H9 (cell line): ENCODE measurements around the gene PRDM5. TPM values are rescaled to one million over a fixed set of nuclear protein-coding genes. Genes with fewer than 3 reads are reported as not detected.

ENCODE experiments used
- DNase-seq: peaks from one replicate; pipeline ENCODE4 v3.0.0-alpha.2; 2017
- H2AFZ ChIP-seq: one replicate; pipeline ENCODE4 v1.6.1; 2013; ENCODE audit warnings: mild to moderate bottlenecking, low read length, control low read depth, moderate library complexity
- H2AK5ac ChIP-seq: 2 replicates; pipeline ENCODE4 v1.6.1; 2013; ENCODE audit warnings: low read length, control low read depth, mixed read lengths; ENCODE audit not compliant: insufficient read length
- H2BK120ac ChIP-seq: one replicate; pipeline ENCODE4 v1.6.1; 2013; ENCODE audit warnings: low read depth, mild to moderate bottlenecking, low read length, control low read depth, inconsistent platforms; ENCODE audit not compliant: poor library complexity, severe bottlenecking
- H2BK12ac ChIP-seq: 2 replicates; pipeline ENCODE4 v1.6.1; 2013; ENCODE audit warnings: low read length, control low read depth, mixed read lengths, low read depth; ENCODE audit not compliant: insufficient read length
- H2BK15ac ChIP-seq: 2 replicates; pipeline ENCODE4 v1.6.1; 2013; ENCODE audit warnings: low read depth, low read length, control low read depth
- H2BK20ac ChIP-seq: one replicate; pipeline ENCODE4 v1.6.1; 2013; ENCODE audit warnings: low read depth, mild to moderate bottlenecking, low read length, control low read depth, inconsistent platforms; ENCODE audit not compliant: poor library complexity, severe bottlenecking
- H2BK5ac ChIP-seq: 2 replicates; pipeline ENCODE4 v1.6.1; 2013; ENCODE audit warnings: low read length, control low read depth, mixed read lengths; ENCODE audit not compliant: insufficient read length
- H3K14ac ChIP-seq: 2 replicates; pipeline ENCODE4 v1.6.1; 2013; ENCODE audit warnings: low read length, control low read depth; ENCODE audit not compliant: insufficient read depth
- H3K18ac ChIP-seq: 2 replicates; pipeline ENCODE4 v1.6.1; 2013; ENCODE audit warnings: low read depth, mild to moderate bottlenecking, mixed read lengths, low read length, control low read depth; ENCODE audit not compliant: insufficient read length
- H3K23ac ChIP-seq: 2 replicates; pipeline ENCODE4 v1.6.1; 2013; ENCODE audit warnings: low read length, control low read depth, mixed read lengths, low read depth; ENCODE audit not compliant: insufficient read length
- H3K23me2 ChIP-seq: 2 replicates; pipeline ENCODE4 v1.6.1; 2013; ENCODE audit warnings: low read depth, mild to moderate bottlenecking, mixed read lengths, low read length, control low read depth; ENCODE audit not compliant: insufficient read length, poor library complexity, severe bottlenecking
- H3K27ac ChIP-seq: 2 replicates; pipeline ENCODE4 v1.5.1; 2013; ENCODE audit warnings: low read length, control low read depth, mixed read lengths, low read depth; ENCODE audit not compliant: insufficient read length
- H3K27me3 ChIP-seq: 2 replicates; pipeline ENCODE4 v1.6.1; 2013; ENCODE audit warnings: low read length, control low read depth, inconsistent platforms; ENCODE audit not compliant: insufficient read depth
- H3K4ac ChIP-seq: 2 replicates; pipeline ENCODE4 v1.6.1; 2013; ENCODE audit warnings: low read depth, mild to moderate bottlenecking, control low read depth, inconsistent platforms, low read length, moderate library complexity
- H3K4me1 ChIP-seq: 2 replicates; pipeline ENCODE4 v1.6.1; 2013; ENCODE audit warnings: low read length, control low read depth, inconsistent platforms; ENCODE audit not compliant: insufficient read depth
- H3K4me2 ChIP-seq: 2 replicates; pipeline ENCODE4 v1.6.1; 2013; ENCODE audit warnings: low read length, control low read depth, mixed read lengths; ENCODE audit not compliant: insufficient read length, insufficient read depth
- H3K56ac ChIP-seq: 2 replicates; pipeline ENCODE4 v1.6.1; 2013; ENCODE audit warnings: low read depth, mild to moderate bottlenecking, mixed read lengths, low read length, control low read depth; ENCODE audit not compliant: insufficient read length
- H3K79me1 ChIP-seq: 2 replicates; pipeline ENCODE4 v1.6.1; 2013; ENCODE audit warnings: low read depth, mild to moderate bottlenecking, moderate library complexity, low read length, control low read depth, inconsistent platforms; ENCODE audit not compliant: insufficient read depth, poor library complexity, severe bottlenecking
- H3K79me2 ChIP-seq: 2 replicates; pipeline ENCODE4 v1.6.1; 2013; ENCODE audit warnings: low read length, control low read depth, inconsistent platforms; ENCODE audit not compliant: insufficient read depth
- H3K9ac ChIP-seq: 2 replicates; pipeline ENCODE4 v1.6.1; 2013; ENCODE audit warnings: low read length, control low read depth, mixed read lengths; ENCODE audit not compliant: insufficient read length; ENCODE audit errors: extremely low read depth
- H3K9me3 ChIP-seq: one replicate; pipeline ENCODE4 v1.6.1; 2013; ENCODE audit warnings: low read depth, low read length, inconsistent platforms; ENCODE audit not compliant: control insufficient read depth
- H3T11ph ChIP-seq: one replicate; pipeline ENCODE4 v1.6.1; 2013; ENCODE audit warnings: mild to moderate bottlenecking, low read length, control low read depth, inconsistent platforms
- H4K20me1 ChIP-seq: one replicate; pipeline ENCODE4 v1.6.1; 2013; ENCODE audit not compliant: control insufficient read depth, insufficient read length, insufficient read depth
- H4K5ac ChIP-seq: 2 replicates; pipeline ENCODE4 v1.6.1; 2013; ENCODE audit warnings: low read depth, mild to moderate bottlenecking, mixed read lengths, low read length, control low read depth; ENCODE audit not compliant: insufficient read length
- H4K8ac ChIP-seq: replicated peaks from 2 replicates; pipeline ENCODE4 v1.6.1; 2013; ENCODE audit warnings: low read length, control low read depth, mixed read lengths, low read depth; ENCODE audit not compliant: insufficient read length
- H4K91ac ChIP-seq: 2 replicates; pipeline ENCODE4 v1.6.1; 2013; ENCODE audit warnings: low read depth, mild to moderate bottlenecking, moderate library complexity, mixed read lengths, low read length, control low read depth; ENCODE audit not compliant: insufficient read length
- H3K27ac Mint-ChIP-seq, 3 experiments: 2 replicates in 2 of 3; 3 replicates in 1 of 3; pipeline ENCODE4 v1.8.0; 2020 to 2021; ENCODE audit warnings: mixed read lengths in 3 of 3, mild to moderate bottlenecking in 1 of 3, moderate library complexity in 1 of 3
- H3K27me3 Mint-ChIP-seq: 2 replicates; pipeline ENCODE4 v1.8.0; 2021; ENCODE audit warnings: low read depth, mild to moderate bottlenecking, moderate library complexity, mixed read lengths
- H3K36me3 Mint-ChIP-seq, 3 experiments: 2 replicates in 2 of 3; 3 replicates in 1 of 3; pipeline ENCODE4 v1.8.0; 2020 to 2021; ENCODE audit warnings: low read depth in 3 of 3, mixed read lengths in 3 of 3; ENCODE audit not compliant: insufficient read depth in 1 of 3
- H3K4me1 Mint-ChIP-seq, 2 experiments: 2 replicates each; pipeline ENCODE4 v1.8.0; 2020; ENCODE audit warnings: mixed read lengths in 2 of 2
- H3K4me3 Mint-ChIP-seq, 2 experiments: 2 replicates in 1 of 2; 3 replicates in 1 of 2; pipeline ENCODE4 v1.8.0; 2020 to 2021; ENCODE audit warnings: mild to moderate bottlenecking in 2 of 2, mixed read lengths in 2 of 2, moderate library complexity in 1 of 2
- H3K9me3 Mint-ChIP-seq, 2 experiments: 2 replicates in 1 of 2; 3 replicates in 1 of 2; pipeline ENCODE4 v1.8.0; 2020; ENCODE audit warnings: mild to moderate bottlenecking in 2 of 2, mixed read lengths in 2 of 2, moderate library complexity in 1 of 2
- CTCF ChIP-seq: fragments of 200-600 bp; sonication (generic); conservative IDR thresholded peaks from 3 replicates; pipeline ENCODE4 v1.8.0; 2021; ENCODE audit warnings: antibody characterized with exemption, mild to moderate bottlenecking
- WGBS: extraction: QIAGEN DNeasy Blood & Tissue Kit; methylation state at CpG from one replicate; pipeline ENCODE4 v1.1.7; 2013; ENCODE audit warnings: missing lambda C conversion rate, low lambda C conversion rate, mixed read lengths; ENCODE audit not compliant: insufficient read length; ENCODE audit errors: extremely low coverage; 5-methylcytosine and 5-hydroxymethylcytosine counted together
- total RNA-seq: library from RNA; stranded (reverse); gene quantifications from 2 replicates; pipeline ENCODE4 v1.2.1, GENCODE V29; 2021

The PRDM5 gene
- total RNA-seq, 1 experiment from 2014 or later = 21.7 TPM

DNA sequence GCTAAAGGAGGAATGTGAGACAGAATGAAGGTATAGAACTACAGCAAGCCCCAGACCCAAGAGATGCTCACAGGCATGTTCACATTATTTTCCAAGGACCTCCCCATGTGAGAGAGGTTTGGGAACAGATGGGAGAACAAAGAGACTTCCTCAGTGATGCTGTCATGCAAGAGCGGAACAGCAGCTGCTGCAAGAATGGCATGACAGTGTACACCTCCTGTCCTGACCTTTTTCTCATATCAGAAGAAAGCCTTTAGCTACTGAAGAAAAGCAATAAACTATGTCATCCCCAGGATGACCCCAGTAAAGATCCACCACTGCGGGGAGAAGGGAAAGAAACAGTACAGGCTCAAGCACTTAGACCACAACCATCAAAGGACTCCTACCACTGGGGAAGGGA lies 7.2 kb downstream of the PRDM5 start:
- H3K4ac ChIP-seq = no peak overlapping the region
- no peak for TF ChIP-seq CTCF
- no peak overlapping the region for H4K8ac ChIP-seq
- H2BK20ac ChIP-seq = no peak overlapping the region
- H3K23ac ChIP-seq = no peak overlapping the region
- Mint-ChIP-seq H3K27me3 (no peaks in the 10 kb centered on the region), H3K36me3 (peaks cover 0 to 6% (median 0%) of the 10 kb centered on the region in 3 experiments; a peak in 2 of 7 replicates), H3K9me3 (no peaks in the 10 kb centered on the region), H3K27ac (no peak overlapping the region; a peak in 1 of 7 replicates), H3K4me3 (no peak overlapping the region), H3K4me1 (peaks cover 31 to 43% of the 10 kb centered on the region in 2 experiments)
- no peak overlapping the region for H4K91ac ChIP-seq
- no peak overlapping the region for H2BK5ac ChIP-seq
- no peaks in the 10 kb centered on the region for H3K9me3 ChIP-seq
- H3K14ac ChIP-seq = no peak overlapping the region
- WGBS = no CpG with 5 or more reads among the region's 2 CpGs
- peaks cover 4% of the 10 kb centered on the region; the same call in 1 of the 2 replicates for H3K79me2 ChIP-seq
- no peak overlapping the region for H2BK120ac ChIP-seq
- H2BK12ac ChIP-seq = no peak overlapping the region
- H3K9ac ChIP-seq = no peak overlapping the region
- H3K18ac ChIP-seq = no peak overlapping the region
- H3K27me3 ChIP-seq = no peaks in the 10 kb centered on the region
- no peak overlapping the region for H4K5ac ChIP-seq
- no peak overlapping the region for H3T11ph ChIP-seq
- no peaks in the 10 kb centered on the region for H4K20me1 ChIP-seq
- H3K23me2 ChIP-seq = no peaks in the 10 kb centered on the region
- H3K4me2 ChIP-seq = no peak overlapping the region
- H2AK5ac ChIP-seq = no peak overlapping the region
- peaks cover 3% of the 10 kb centered on the region for H3K79me1 ChIP-seq
- DNase-seq = no peak
- H3K27ac ChIP-seq = no peak overlapping the region
- no peaks in the 10 kb centered on the region; the same call in 1 of the 2 replicates for H3K4me1 ChIP-seq
- no peak overlapping the region for H2BK15ac ChIP-seq
- no peak overlapping the region for H2AFZ ChIP-seq
- no peak overlapping the region for H3K56ac ChIP-seq
